Left lobe of liver (tissue), 2 donors: ENCODE measurements around the gene CACNA1B. TPM values are rescaled to one million over a fixed set of nuclear protein-coding genes. Genes with fewer than 3 reads are reported as not detected.
"Not testable (repeated sequence)": the region's sequence is repeated elsewhere in the genome, so short reads cannot be mapped to it uniquely, and the experiment has no call there.

Source experiments
- ATAC-seq: fragments of 200-7000 bp; cut with Tn5 transposase; one replicate; pipeline ENCODE4 v1.9.1; 2020; ENCODE audit warnings: mild to moderate bottlenecking, moderate library complexity
- DNase-seq: peaks from one replicate; pipeline ENCODE4 v3.0.0-alpha.2; 2020; ENCODE audit warnings: low spot score
- total RNA-seq: library from RNA; stranded (reverse); gene quantifications from one replicate; pipeline ENCODE4 v1.2.1, GENCODE V29; 2021
- donor health status: DM: no; HTN: no; CAD: no; lungs with moderate emphysema.
- donor health status: DM: no; HTN: yes; CAD: no.

The CACNA1B gene
- not detected for total RNA-seq

DNA sequence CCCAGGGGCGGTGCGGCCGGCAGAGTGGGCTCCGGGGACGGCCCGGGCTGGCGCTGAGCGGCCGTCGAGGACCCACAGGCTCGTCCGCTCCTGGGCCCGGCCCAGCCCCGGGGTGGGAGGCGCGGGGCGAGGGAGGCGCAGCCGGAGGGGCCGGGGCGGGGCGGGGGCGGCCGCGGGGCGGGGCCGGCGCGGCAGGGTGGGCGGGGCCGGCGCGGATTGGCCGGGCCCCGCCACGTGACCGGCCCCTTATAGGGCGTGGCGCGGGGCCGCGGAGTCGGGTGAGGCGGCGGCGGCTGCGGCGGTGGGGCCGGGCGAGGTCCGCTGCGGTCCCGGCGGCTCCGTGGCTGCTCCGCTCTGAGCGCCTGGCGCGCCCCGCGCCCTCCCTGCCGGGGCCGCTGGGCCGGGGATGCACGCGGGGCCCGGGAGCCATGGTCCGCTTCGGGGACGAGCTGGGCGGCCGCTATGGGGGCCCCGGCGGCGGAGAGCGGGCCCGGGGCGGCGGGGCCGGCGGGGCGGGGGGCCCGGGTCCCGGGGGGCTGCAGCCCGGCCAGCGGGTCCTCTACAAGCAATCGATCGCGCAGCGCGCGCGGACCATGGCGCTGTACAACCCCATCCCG is at the start of gene CACNA1B:
Gene CACNA1B, plus strand, starts transcription at position 277 of the 617 bp plus-strand sequence. Its CDS starts 152 bp downstream, at position 429.
- DNase-seq, ATAC-seq: not testable (repeated sequence)

DNA sequence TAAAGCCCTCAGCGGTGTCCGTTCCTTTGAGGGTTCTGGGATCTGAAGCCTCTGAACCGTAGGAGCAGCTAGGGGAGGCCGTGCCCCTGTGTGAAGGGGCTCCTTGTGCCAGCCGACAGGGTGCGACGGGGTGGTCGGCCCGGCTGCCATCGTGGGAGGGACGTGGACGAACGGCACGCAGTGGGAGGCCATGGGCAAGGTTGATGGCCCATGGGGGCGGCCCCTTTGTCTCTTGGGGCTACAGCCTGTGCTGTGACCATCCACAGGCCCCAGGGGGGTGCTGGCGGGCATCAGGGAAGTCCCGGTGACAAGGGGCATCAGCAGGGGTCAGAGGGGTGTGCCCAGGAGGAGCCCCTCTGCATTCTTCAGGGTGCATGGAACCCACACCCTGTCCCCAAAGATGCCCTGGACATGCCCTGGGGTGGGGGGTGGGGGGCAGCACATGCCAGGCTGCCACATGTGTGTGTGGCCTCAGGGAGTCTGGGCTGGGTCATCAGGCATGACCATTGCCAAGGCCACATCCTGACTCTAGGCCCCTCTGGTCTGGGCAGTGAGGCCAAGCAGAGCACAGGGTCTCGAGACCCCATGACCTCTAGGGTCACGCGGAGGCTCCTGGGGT is 49.6 kb upstream of the CACNA1B start:
- ATAC-seq (no peak), DNase-seq (no peak)

DNA sequence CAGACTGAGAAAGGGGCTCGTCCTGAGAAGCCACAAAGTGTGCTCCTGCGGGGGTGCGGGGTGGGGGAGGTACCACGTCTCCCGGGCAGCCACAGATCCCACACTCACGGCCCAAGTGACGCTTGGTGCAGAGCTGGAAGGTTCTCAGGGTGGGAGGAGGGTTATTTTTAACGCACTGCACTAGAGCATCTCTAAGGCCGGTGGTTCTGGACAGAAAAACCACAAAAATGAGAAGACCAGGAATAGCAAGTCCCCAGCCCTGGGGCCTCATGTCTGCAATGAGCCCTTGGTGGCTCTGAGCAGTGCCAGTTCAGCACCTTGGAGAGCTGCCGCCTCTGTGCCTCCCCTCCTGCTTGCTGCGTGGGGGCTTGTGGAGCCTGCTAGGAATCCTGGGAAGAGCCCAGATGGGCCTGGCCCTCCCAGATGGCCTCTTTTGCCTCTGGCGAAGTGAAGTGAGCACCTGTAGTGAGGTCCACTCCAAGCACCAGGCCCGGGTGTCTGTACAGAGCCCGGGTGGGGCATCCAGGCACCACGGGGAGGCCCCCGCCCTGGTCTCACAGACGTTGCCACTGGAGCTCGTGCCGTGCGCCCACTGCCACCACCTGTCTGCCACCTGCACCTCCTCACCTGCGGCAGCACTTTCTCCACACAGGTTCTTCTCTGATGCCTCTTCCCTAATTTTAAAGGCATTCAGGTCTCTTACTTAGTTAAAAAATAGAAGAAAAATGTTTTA is 48.9 kb upstream of the CACNA1B start:
- no peak for DNase-seq
- peak; percentile 41 for ATAC-seq

DNA sequence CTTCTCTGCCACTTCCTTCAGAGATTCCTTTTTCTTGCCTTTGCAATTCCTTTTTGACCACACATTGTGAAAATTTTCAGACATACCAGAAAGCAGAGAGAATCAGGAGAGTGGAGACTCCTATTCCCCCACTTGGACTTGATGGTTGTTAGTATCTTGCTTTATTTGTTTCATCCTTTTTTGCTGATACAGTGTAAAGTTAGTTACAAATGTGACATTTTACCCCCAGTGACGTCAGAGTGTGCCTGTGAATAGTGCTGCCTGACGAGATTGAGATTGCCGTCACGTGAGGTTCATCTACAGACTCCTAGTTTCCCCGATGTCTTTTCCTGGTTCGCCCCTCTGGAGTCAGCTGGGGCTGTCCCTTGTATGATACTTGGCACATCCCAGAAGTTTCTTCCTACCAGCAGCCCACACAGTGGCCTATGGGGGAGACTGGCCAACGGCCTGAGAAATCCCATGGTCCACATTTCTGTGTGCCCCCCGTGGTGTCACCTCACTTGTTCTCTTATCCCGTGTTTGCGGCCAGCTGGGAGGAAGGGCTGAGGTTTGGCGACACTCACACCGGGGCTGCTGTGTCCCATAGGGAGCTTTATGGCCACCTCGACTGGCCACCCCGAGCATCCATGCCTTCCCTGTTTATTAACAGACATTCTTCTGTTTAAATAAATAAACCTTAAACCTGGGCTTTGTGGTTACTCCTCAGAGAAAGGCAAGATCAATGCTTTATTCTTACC is 48.2 kb upstream of the CACNA1B start:
- no peak for ATAC-seq

DNA sequence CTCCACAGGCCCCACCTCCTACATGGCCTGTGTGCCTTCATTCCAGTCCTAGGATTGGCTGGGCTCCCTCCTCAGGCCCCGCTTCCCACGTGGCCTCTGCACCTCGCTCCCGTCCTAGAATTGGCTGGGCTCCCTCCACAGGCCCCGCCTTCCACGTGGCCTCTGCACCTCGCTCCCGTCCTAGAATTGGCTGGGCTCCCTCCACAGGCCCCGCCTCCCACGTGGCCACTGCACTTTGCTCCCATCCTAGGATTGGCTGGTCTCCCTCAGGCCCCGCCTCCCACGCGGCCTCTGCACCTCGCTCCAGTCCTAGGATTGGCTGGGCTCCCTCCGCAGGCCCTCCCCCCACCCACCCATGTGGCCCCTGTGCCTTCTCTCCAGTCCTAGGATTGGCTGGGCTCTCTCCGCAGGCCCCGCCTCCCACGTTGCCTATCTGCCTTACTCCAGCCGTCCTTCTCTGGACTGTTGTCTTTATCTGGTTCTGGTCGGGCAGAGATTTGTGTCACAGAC is 45.3 kb upstream of the CACNA1B start:
- ATAC-seq (no peak), DNase-seq (no peak)

More for the DNA sequence above, 48.2 kb upstream of the CACNA1B start:
- no peak for DNase-seq

DNA sequence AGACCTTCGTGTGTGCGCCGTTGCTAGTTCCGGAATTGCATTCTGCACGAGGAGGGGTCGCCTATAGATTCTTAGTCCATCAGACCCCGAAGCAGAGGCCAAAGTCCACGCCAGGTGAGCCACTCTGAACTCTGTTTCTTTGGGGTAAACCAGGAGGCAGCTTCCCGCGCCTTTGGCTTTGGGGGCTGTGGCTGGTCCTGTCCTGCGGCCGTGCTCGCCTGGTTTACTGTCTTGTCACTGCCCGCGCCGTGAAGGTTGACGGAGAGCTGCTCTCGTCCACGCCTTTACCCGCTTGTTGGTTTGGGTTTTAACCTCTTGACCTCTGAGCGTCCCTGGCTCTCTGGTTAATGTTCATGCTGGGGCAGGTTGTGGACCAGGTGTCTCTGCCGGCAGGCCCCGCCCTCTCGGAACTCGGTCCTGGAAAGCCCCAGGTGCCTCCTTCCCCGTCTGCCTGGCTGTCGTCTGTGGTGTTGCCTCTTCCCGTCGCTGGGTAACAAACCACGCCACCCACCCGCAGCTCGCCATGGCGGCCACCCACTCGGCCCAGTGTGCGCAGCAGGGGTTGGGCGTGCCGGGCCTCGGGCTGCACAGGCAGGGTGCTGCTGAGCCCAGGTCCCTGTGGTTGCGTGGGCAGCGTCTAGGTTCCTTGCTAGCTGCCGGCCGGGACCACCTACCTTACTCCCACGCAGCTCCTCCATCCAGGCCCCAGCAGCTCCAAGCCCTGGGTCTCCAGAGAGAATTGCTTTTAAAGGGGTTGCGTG is 44.6 kb upstream of the CACNA1B start:
- DNase-seq (no peak), ATAC-seq (no peak)

DNA sequence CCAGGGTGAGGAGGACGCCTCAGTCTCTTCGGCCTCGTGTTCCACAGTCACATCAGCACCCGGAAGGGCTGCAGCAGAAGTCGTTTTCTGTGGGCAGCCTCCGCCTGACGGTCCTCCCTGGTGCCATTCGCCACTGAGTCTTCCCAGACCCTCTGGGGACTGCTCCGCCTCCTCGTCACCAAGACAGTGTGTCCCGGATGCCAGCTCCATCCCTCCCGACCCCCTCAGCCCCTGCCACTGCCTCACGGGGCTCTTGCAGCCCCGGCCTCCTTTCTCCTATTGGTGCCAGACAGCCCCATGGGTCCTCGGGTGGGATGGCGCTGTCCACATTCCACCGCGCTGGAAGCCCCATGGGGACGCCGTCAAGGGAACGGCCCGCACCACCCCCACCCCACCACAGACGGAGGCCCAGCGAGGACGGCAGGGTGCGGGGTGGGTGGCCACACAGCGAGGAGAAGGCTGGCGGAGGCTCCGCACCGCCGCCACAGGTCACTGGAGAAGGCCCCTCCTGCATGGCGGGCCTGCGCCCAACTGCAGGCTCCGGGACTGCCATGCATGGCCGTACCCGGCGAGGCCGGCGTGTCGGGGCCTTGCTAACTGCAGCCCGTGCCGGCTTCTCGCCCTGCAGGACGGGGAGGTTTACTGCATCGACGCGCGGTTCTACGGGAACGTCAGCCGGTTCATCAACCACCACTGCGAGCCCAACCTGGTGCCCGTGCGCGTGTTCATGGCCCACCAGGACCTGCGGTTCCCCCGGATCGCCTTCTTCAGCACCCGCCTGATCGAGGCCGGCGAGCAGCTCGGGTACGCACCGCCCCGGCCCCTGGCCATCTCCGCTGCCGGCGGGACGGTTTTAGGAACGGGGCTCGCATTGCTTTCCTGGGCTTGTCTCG is 43.6 kb upstream of the CACNA1B start:
- DNase-seq, result no peak
- ATAC-seq, result no peak

DNA sequence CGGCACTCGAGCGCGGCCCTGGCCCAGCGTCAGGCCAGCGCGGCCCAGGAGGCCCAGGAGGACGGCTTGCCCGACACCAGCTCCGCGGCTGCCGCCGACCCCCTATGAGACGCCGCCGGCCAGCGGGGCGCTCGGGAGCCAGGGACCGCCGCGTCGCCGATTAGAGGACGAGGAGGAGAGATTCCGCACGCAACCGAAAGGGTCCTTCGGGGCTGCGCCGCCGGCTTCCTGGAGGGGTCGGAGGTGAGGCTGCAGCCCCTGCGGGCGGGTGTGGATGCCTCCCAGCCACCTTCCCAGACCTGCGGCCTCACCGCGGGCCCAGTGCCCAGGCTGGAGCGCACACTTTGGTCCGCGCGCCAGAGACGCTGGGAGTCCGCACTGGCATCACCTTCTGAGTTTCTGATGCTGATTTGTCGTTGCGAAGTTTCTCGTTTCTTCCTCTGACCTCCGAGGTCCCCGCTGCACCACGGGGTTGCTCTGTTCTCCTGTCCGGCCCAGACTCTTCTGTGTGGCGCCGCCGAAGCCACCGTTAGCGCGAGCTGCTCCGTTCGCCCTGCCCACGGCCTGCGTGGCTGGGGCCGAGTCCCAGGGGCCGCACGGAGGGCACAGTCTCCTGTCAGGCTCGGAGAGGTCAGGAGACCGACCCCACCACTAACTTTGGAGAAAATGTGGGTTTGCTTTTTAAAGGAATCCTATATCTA is 42.6 kb upstream of the CACNA1B start:
- ATAC-seq, result no peak
- no peak for DNase-seq

DNA sequence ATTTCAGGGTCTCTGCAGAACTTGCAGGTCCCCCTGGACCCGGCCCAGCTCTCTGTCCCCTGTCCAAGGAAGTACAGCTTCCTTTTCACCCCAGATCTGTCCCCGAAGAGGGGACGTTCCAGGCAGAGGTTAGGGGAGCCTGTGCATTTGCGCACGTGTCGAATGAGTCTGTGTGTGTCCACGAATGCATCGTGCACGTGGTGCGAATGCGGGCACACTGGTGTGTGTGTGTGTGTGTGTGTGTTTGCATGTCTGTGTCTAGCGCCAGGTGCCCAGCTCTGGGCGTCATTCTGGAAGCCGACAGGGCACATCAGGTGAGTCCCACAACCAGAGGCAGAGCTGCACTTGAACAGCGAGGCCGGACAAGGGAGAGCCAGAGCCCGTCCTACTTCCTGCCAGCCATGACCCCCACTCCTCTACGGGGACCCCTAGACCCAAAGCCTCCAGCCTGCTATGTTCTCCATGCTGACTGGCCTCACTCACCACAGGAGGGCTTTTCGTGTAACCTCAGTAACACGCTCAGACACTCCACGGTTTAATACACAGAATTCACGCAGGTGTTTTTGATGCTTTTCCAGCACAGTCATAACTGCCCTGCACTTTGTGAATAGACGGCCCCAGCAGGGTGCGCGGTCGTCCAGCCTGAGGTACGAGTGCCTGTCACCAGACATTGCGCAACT is 41.3 kb upstream of the CACNA1B start:
- DNase-seq (no peak), ATAC-seq (peak; percentile 37)

DNA sequence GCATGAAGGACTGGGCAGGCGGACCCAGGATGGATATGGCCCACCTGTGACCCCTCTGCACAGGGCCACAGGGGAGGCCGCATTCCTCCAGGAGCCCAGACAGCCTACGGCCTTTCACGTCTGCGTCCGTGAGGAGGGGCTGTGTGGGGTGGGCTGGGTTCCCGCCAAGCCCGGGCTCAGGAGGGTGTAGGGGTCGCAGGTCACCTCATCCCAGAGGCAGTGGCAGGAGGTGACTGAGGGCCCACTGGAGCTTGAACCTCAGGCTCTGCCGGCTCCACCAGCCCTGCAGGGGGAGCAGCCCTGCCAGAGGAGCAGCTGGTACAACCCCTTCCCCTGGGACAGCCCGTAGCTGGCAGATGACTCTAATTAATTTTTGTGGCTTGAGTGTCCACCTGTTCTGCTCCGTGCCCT is 40.7 kb upstream of the CACNA1B start:
- ATAC-seq, result peak; percentile 9

DNA sequence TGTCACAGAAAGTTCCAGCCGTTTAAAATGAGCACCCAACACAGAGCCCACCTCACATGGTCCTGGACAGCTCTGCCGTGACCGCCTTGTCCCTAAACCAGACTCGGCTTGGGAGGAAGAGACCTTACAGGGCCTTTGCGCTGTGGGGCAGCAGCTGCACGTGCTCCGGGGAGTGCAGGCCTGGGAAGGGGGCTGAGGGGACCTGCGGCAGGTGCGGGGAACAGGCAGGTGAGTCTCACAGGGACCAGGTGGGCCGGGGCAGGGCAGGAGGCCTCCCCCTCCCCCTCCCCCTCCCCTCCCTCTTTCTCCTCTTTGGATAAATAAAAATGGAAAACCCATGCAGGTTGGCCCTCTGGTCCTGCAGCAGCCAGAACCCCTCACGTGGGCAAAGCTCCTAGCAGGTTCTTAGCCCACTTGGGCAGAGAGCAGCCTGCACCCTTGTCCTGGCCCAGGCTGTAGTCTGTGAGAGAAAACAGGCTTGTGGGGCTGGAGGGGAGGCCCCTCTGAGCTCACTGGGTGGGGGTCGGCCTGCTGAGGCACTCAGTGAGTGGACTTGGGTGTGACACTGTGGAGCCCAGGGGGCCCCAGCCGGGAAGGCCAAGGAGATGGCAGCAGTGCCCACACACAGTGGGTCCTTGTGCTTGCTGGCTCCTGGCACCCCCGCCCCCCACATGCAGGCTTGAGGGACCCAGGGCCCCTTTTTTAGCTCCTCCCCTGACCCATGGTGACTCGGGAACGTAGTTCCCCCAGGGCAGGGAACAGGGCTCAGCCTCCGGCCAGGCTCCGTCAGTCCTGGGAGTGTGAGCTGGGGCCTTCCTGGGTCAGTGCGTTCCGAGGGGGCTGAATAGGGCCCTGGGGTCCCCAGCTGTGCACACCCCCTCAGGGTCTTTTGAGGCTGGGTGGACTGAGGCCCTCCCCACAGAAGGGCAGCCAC is 40.0 kb upstream of the CACNA1B start:
- DNase-seq, result no peak
- ATAC-seq, result no peak

More for the DNA sequence above, 40.7 kb upstream of the CACNA1B start:
- no peak for DNase-seq

DNA sequence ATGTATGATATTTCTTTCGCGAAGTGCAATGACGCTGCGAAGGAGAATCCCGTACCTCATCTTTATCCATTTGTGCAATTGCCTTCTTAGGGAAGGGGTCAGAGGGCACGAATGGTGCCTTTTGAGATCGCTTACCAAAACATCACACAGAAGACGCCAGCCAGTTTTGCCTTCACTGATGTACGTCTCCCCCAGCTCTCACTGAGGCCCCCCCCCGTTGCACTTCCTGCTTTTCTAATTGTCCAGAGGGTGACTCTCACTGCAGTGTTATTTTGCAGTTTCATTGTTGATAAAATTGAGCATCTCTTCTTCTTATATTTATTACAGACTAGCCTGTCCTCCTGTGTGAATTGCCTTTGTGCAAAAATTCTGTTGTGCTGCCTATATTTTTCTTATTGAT is 39.0 kb upstream of the CACNA1B start:
- DNase-seq (no peak), ATAC-seq (no peak)

DNA sequence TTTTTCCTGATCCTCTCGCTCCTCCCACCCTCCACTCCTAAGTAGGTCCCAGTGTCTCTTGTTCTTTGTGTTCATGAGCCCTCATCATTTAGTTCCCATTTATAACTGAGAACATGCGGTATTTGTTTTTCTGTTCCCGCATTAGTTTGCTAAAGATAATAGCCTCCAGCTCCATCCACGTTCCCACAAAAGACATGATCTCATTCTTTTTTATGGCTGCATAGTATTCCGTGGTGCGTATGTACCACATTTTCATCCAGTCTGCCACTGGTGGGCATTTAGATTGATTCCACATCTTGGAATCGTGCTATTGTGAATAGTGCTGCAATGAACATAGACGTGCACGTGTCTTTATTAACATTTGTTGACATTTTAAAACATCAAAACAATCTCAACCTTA is 34.2 kb upstream of the CACNA1B start:
- DNase-seq, result no peak
- ATAC-seq, result no peak

DNA sequence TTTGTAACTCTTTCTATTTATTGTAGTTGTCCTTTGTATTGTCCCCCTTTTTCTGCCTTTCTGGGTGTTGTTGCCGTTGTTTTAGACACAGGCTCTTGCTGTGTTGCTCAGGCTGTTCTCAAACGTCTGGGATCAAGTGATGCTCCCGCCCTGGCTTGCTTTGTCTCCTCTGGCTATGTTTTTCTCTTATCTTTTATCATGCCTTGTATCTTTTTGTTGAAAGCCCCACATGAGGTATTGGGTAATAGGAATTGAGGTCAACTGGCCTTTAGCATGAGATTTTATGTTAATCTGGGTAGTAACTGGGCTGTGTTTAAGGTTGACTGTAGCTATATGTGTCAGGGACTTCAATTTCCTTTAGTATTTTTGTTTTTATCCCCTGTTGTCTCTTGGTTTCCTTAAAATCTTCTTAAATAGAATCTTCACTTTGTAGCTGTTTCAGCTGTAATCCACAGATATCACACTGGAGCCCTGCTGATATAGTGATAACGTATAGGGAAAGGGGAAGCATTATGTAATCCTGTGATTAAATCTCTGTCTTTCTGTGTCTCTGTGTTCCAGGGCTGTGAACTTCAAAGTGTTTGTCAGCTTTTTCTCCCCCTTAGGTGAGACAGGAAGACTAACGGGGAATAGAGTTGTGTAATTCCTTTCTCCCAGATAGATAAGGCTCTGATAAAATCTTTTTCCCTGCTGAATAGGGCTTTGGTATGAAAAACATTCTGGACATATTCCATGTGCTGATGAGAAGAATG is 25.9 kb upstream of the CACNA1B start:
- ATAC-seq, result no peak

DNA sequence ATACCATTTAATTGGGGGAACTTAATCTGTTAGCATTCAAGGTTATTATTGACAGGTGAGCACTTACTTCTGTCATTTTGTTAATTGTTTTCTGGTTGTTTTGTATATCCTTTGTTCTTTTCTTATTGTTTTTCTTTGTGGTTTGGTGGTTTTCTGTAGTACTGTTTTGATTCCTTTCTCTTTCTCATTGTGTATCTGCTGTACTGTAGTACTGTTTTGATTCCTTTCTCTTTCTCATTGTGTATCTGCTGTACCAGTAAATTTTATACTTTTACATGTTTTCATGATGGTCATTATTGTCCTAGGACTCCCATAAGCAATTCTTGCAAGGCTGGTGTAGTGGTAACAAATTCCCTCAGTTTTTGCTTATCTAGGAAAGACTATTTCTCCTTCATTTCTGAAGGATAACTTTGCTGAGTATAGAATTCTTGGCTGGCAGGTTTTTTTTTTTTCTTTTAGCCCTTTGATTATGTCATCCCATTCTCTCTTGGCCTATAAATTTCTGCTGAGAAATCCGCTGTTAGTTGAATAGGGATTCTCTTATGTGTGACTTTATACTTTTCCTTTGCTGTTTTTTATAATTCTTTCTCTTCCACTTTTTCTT is 24.1 kb upstream of the CACNA1B start:
- DNase-seq (no peak), ATAC-seq (no peak)

More for the DNA sequence above, 25.9 kb upstream of the CACNA1B start:
- DNase-seq, result no peak

DNA sequence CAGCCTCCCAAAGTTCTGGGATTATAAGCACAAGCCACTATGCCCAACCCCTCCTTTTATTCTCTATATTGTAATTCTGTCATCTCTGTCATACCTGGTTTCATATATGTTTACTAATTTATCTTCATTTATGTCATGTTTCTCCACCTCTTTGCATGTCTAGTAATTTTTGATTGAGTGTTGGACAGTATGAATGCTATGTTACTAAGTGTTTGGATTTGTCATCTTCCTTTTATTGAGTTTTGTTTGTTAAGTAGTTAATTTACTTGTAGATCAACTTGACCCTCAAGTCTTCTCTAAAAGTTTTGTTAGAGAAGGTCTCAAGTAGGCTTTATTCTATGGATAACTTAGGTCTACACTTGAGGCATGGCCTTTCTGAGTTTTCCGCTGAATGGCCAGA is 17.2 kb upstream of the CACNA1B start:
- DNase-seq, result no peak
- no peak for ATAC-seq
